PC-3 (cell line): ENCODE measurements around the gene XPR1. TPM values are rescaled to one million over a fixed set of nuclear protein-coding genes. Genes with fewer than 3 reads are reported as not detected.

Source experiments
- ATAC-seq: fragments of 200-7000 bp; cut with Tn5 transposase; 2 replicates; pipeline ENCODE4 v1.9.1; 2020; ENCODE audit warnings: mild to moderate bottlenecking, moderate library complexity
- BruUV-seq: library from RNA; stranded (reverse); fragments of 400-500 nt; replicated peaks from 2 replicates; lab custom pipeline; 2021; lab: Mats Ljungman, UMichigan
- CTCF ChIA-PET: fragments of 300-600 bp; sonication (Branson Sonifier 250); formaldehyde crosslinking; loops from one replicate; lab custom pipeline; 2022; ENCODE audit warnings: antibody characterized with exemption; lab: Charles Lee
- POLR2A ChIA-PET: fragments of 300-600 bp; sonication (Branson Sonifier 250); formaldehyde crosslinking; loops from one replicate; lab custom pipeline; 2022; ENCODE audit warnings: antibody characterized with exemption; ENCODE audit not compliant: unreplicated experiment; lab: Charles Lee
- DNase-seq: peaks from one replicate; pipeline ENCODE4 v3.0.0-alpha.2; 2015
- H2AFZ ChIP-seq: fragments of 300-600 bp; sonication (generic); 2 replicates; pipeline ENCODE4 v1.6.0; 2016; ENCODE audit warnings: antibody characterized with exemption, low read length
- H3F3A ChIP-seq: fragments of 300-600 bp; sonication (generic); one replicate; pipeline ENCODE4 v1.6.0; 2017; ENCODE audit warnings: antibody characterized with exemption, low read length, control low read depth, mild to moderate bottlenecking; ENCODE audit not compliant: unreplicated experiment
- H3K27ac ChIP-seq: fragments of 300-600 bp; sonication (generic); 2 replicates; pipeline ENCODE4 v1.5.1; 2016; ENCODE audit warnings: mild to moderate bottlenecking, low read length
- H3K27me3 ChIP-seq: fragments of 300-600 bp; sonication (generic); 2 replicates; pipeline ENCODE4 v1.6.1; 2016; ENCODE audit warnings: low read length, mixed read lengths
- H3K36me3 ChIP-seq: fragments of 300-600 bp; sonication (generic); 2 replicates; pipeline ENCODE4 v1.6.1; 2016; ENCODE audit warnings: low read depth, mixed run types, low read length, mixed read lengths
- H3K4me1 ChIP-seq: fragments of 300-600 bp; sonication (generic); 2 replicates; pipeline ENCODE4 v1.5.1; 2016; ENCODE audit warnings: low read length; ENCODE audit not compliant: insufficient read depth
- H3K4me2 ChIP-seq: fragments of 300-600 bp; sonication (generic); 2 replicates; pipeline ENCODE4 v1.6.0; 2016; ENCODE audit warnings: low read length
- H3K4me3 ChIP-seq: fragments of 300-600 bp; sonication (generic); 2 replicates; pipeline ENCODE4 v1.5.1; 2016; ENCODE audit warnings: mild to moderate bottlenecking, low read length, mixed read lengths
- H3K79me2 ChIP-seq: fragments of 300-600 bp; sonication (generic); 2 replicates; pipeline ENCODE4 v1.6.1; 2017; ENCODE audit warnings: low read length, mixed read lengths
- H3K9ac ChIP-seq: fragments of 300-600 bp; sonication (generic); 2 replicates; pipeline ENCODE4 v1.6.0; 2016; ENCODE audit warnings: mild to moderate bottlenecking, low read length
- H3K9me2 ChIP-seq: fragments of 300-600 bp; sonication (generic); replicated peaks from 2 replicates; pipeline ENCODE4 v1.6.1; 2016; ENCODE audit warnings: mixed run types, low read length, mixed read lengths
- H3K9me3 ChIP-seq: fragments of 300-600 bp; sonication (generic); 2 replicates; pipeline ENCODE4 v1.6.1; 2016; ENCODE audit warnings: low read length, mixed read lengths
- H4K20me1 ChIP-seq: fragments of 300-600 bp; sonication (generic); 2 replicates; pipeline ENCODE4 v1.6.1; 2016; ENCODE audit warnings: low read length, mixed read lengths
- EZH2 ChIP-seq: fragments of 300-600 bp; sonication (generic); IDR thresholded peaks from one replicate; pipeline ENCODE4 v1.6.1; 2017; ENCODE audit warnings: antibody characterized with exemption, mild to moderate bottlenecking, low read length; ENCODE audit not compliant: unreplicated experiment
- EZH2phosphoT487 ChIP-seq: fragments of 300-600 bp; sonication (generic); IDR thresholded peaks from 2 replicates; pipeline ENCODE4 v1.6.1; 2018; ENCODE audit warnings: mild to moderate bottlenecking, antibody characterized with exemption, low read length, borderline replicate concordance
- intact Hi-C: fragments of 100-400 bp; cut with micrococcal nuclease; formaldehyde crosslinking; loops from 2 replicates; pipeline ENCODE4 v1.9.0; 2023
- total RNA-seq: library from RNA; depleted of rRNA; stranded (reverse); fragments of >200 nt; gene quantifications from 2 replicates; pipeline ENCODE4 v1.2.3, GENCODE V29; 2014
- TF ChIP-seq, protein P1 (sequence below): fragments of 300-600 bp; sonication (generic); conservative IDR thresholded peaks from 2 replicates; pipeline ENCODE4 v1.5.1; 2017; ENCODE audit warnings: antibody characterized with exemption, low read depth, mild to moderate bottlenecking, low read length

The XPR1 gene
- total RNA-seq, 1 experiment from 2014 or later, result 8.2 TPM

GRCh38 chr1:180640531-180640949, 8.7 kb downstream of the XPR1 start:
- Histone ChIP-seq H3K4me1 (no peaks in the 10 kb centered on the region), H3K36me3 (no peaks in the 10 kb centered on the region), H3K4me3 (no peak overlapping the region), H3K9me2 (no peaks in the 10 kb centered on the region), H2AFZ (no peak overlapping the region), H3K79me2 (no peaks in the 10 kb centered on the region), H3K4me2 (no peak overlapping the region), H3K9ac (no peak overlapping the region), H4K20me1 (no peaks in the 10 kb centered on the region), H3K9me3 (no peaks in the 10 kb centered on the region), H3F3A (no peaks in the 10 kb centered on the region), H3K27me3 (no peaks in the 10 kb centered on the region), H3K27ac (no peak overlapping the region)
- DNase-seq, result no peak
- POLR2A ChIA-PET, result no interaction called here
- no peak for ATAC-seq
- CTCF ChIA-PET, result interaction anchor here (0.6 kb wide), 2 partner anchors 101 to 186 kb away, joined by 3 read pairs; no protein-coding TSS in a partner anchor
- TF ChIP-seq, protein P1, sequence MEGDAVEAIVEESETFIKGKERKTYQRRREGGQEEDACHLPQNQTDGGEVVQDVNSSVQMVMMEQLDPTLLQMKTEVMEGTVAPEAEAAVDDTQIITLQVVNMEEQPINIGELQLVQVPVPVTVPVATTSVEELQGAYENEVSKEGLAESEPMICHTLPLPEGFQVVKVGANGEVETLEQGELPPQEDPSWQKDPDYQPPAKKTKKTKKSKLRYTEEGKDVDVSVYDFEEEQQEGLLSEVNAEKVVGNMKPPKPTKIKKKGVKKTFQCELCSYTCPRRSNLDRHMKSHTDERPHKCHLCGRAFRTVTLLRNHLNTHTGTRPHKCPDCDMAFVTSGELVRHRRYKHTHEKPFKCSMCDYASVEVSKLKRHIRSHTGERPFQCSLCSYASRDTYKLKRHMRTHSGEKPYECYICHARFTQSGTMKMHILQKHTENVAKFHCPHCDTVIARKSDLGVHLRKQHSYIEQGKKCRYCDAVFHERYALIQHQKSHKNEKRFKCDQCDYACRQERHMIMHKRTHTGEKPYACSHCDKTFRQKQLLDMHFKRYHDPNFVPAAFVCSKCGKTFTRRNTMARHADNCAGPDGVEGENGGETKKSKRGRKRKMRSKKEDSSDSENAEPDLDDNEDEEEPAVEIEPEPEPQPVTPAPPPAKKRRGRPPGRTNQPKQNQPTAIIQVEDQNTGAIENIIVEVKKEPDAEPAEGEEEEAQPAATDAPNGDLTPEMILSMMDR, result no peak
- TF ChIP-seq EZH2 (no peak), EZH2phosphoT487 (no peak)
- intact Hi-C loops, result no loop called here
- BruUV-seq, result no TSS peak

- POLR2A ChIA-PET, result no interaction called here
- CTCF ChIA-PET, result no interaction called here
- Histone ChIP-seq H3K4me3 (no peak overlapping the region), H3K9me3 (no peaks in the 10 kb centered on the region), H3K9ac (no peak overlapping the region), H3K79me2 (no peaks in the 10 kb centered on the region), H3K27me3 (no peaks in the 10 kb centered on the region), H3K4me2 (no peak overlapping the region), H4K20me1 (no peaks in the 10 kb centered on the region), H3K36me3 (no peaks in the 10 kb centered on the region), H3K4me1 (no peaks in the 10 kb centered on the region), H3K9me2 (no peaks in the 10 kb centered on the region), H3K27ac (no peak overlapping the region), H2AFZ (no peak overlapping the region), H3F3A (no peaks in the 10 kb centered on the region)
- no TSS peak for BruUV-seq
- intact Hi-C loops, result no loop called here
- DNase-seq (no peak), ATAC-seq (no peak)
- no peak for TF ChIP-seq EZH2
- TF ChIP-seq, protein P1, result no peak
- TF ChIP-seq EZH2phosphoT487, result no peak
Measured at GRCh38 chr1:180641662-180642061, 9.8 kb downstream of the XPR1 start.

GRCh38 chr1:180642781-180643180, 11.0 kb downstream of the XPR1 start:
- Histone ChIP-seq H3F3A (no peaks in the 10 kb centered on the region), H3K79me2 (no peaks in the 10 kb centered on the region), H3K27me3 (no peaks in the 10 kb centered on the region), H4K20me1 (no peaks in the 10 kb centered on the region), H3K27ac (no peak overlapping the region), H3K9ac (no peak overlapping the region), H3K4me3 (no peak overlapping the region), H2AFZ (no peak overlapping the region), H3K4me1 (no peaks in the 10 kb centered on the region), H3K36me3 (no peaks in the 10 kb centered on the region), H3K9me2 (no peaks in the 10 kb centered on the region), H3K4me2 (no peak overlapping the region), H3K9me3 (no peaks in the 10 kb centered on the region)
- CTCF ChIA-PET, result no interaction called here
- DNase-seq (no peak), ATAC-seq (no peak)
- no TSS peak for BruUV-seq
- intact Hi-C loops, result no loop called here
- POLR2A ChIA-PET, result no interaction called here
- TF ChIP-seq EZH2phosphoT487 (no peak), EZH2 (no peak)
- TF ChIP-seq, protein P1, result no peak
